Breast epithelium (tissue), 3 donors: Measurements from ENCODE around the gene RELCH.

ENCODE experiments used
- CTCF ChIP-seq, 3 donors: fragments of 450-650 bp; IDR thresholded peaks; one replicate each; pipeline ENCODE4 v1.5.1; 2016 to 2017; ENCODE audit warnings: antibody characterized with exemption in 3 of 3, mild to moderate bottlenecking in 3 of 3, moderate library complexity in 3 of 3
- POLR2AphosphoS5 ChIP-seq, 3 donors: sonication (generic); formaldehyde crosslinking; IDR thresholded peaks; one replicate each; pipeline ENCODE4 v1.6.1; 2017; ENCODE audit warnings: antibody characterized with exemption in 3 of 3

- TF ChIP-seq CTCF (IDR thresholded peaks at IDR 0.05) (no peak), POLR2AphosphoS5 (IDR thresholded peaks at IDR 0.05) (no peak)
These were observed 161.4 kb downstream of the RELCH start for GRCh38 chr18:62348474-62348873.
